Spleen (tissue), 3 donors: ENCODE measurements around the gene DDX3Y.

Experiments used
- POLR2A ChIP-seq, 3 donors: fragments of 450-650 bp; IDR thresholded peaks; one replicate each; pipeline ENCODE4 v1.5.1; 2017; ENCODE audit warnings: antibody characterized with exemption in 3 of 3, mild to moderate bottlenecking in 1 of 3
- POLR2AphosphoS5 ChIP-seq, 3 donors: sonication (generic); formaldehyde crosslinking; IDR thresholded peaks; one replicate each; pipeline ENCODE4 v1.5.1; 2017; ENCODE audit warnings: antibody characterized with exemption in 3 of 3

- TF ChIP-seq POLR2A (IDR thresholded peaks at IDR 0.05) (no peak), POLR2AphosphoS5 (IDR thresholded peaks at IDR 0.05) (no peak)
These were observed 48.8 kb upstream of the DDX3Y start for GRCh38 chrY:12855791-12856275.
